Mucosa of descending colon (tissue), 3 donors: Measurements from ENCODE around the gene GMPR2. TPM values are rescaled to one million over a fixed set of nuclear protein-coding genes. Genes with fewer than 3 reads are reported as not detected.
"Not testable (repeated sequence)": the region's sequence is repeated elsewhere in the genome, so short reads cannot be mapped to it uniquely, and the experiment has no call there.

Experiments used
- ATAC-seq: fragments of 200-7000 bp; cut with Tn5 transposase; one replicate; pipeline ENCODE4 v1.9.1; 2020; ENCODE audit warnings: mild to moderate bottlenecking, moderate library complexity
- DNase-seq, 3 donors: peaks; one replicate each; pipeline ENCODE4 v3.0.0-alpha.2; 2020
- H3K36me3 ChIP-seq: fragments of 200-600 bp; one replicate; pipeline ENCODE4 v1.8.0; 2021; ENCODE audit warnings: low read depth, mild to moderate bottlenecking
- H3K4me1 ChIP-seq: fragments of 200-600 bp; one replicate; pipeline ENCODE4 v1.8.0; 2021; ENCODE audit warnings: low read depth, mild to moderate bottlenecking
- H3K4me3 ChIP-seq: fragments of 200-600 bp; one replicate; pipeline ENCODE4 v1.8.0; 2021; ENCODE audit warnings: mild to moderate bottlenecking
- H3K9me3 ChIP-seq: fragments of 200-600 bp; one replicate; pipeline ENCODE4 v1.8.0; 2021; ENCODE audit warnings: mild to moderate bottlenecking
- CTCF ChIP-seq: fragments of 200-600 bp; IDR thresholded peaks from one replicate; pipeline ENCODE4 v1.8.0; 2022; ENCODE audit warnings: antibody characterized with exemption, mild to moderate bottlenecking
- intact Hi-C, 2 donors: fragments of 100-400 bp; cut with DNase I in 1 of 2; cut with micrococcal nuclease in 1 of 2; formaldehyde crosslinking; loops; one replicate each; pipeline versions ENCODE4 v1.11.0 to v1.11.1; 2022; cut with DNase I, micrococcal nuclease
- total RNA-seq, 3 donors: library from RNA; stranded (reverse); fragmentation: NEBNext Ultra II Directional in 2 of 3; extraction: Animal tissue kit (Norgen Biotek cat#: 25700) in 2 of 3; gene quantifications; one replicate each; pipeline versions ENCODE4 v1.2.1 to v1.2.4, GENCODE V29; 2021 to 2023
- donor health status: DM: no; HTN: no; CAD: no; lungs with moderate emphysema.
- donor health status: DM: no; HTN: no; CAD: no.
- donor health status: DM: no; HTN: yes; CAD: no.

GMPR2 gene
- total RNA-seq, 3 donors from 2014 or later: 59.7 to 83.5 (median 61.6) TPM

GRCh38 chr14:24238123-24238522 lies 5.4 kb downstream of the GMPR2 start:
- H3K4me1 ChIP-seq: peaks cover 26% of the 10 kb centered on the region
- peaks cover 5% of the 10 kb centered on the region for H3K36me3 ChIP-seq
- DNase-seq (peak in 1 of 3 donors; percentile 3), ATAC-seq (no peak)
- H3K9me3 ChIP-seq: no peaks in the 10 kb centered on the region
- TF ChIP-seq CTCF: no peak
- intact Hi-C loops: no loop called here
- no peak overlapping the region for H3K4me3 ChIP-seq

GRCh38 chr14:24238527-24239037 lies 5.9 kb downstream of the GMPR2 start:
- H3K4me3 ChIP-seq: no peak overlapping the region
- H3K4me1 ChIP-seq: peaks cover 24% of the 10 kb centered on the region
- no peaks in the 10 kb centered on the region for H3K9me3 ChIP-seq
- peaks cover 5% of the 10 kb centered on the region for H3K36me3 ChIP-seq
- ATAC-seq (no peak), DNase-seq (peak in 1 of 3 donors; percentile 4)
- TF ChIP-seq CTCF: no peak
- intact Hi-C loops: no loop called here

GRCh38 chr14:24240110-24240918 lies 7.6 kb downstream of the GMPR2 start:
- ATAC-seq (no peak), DNase-seq (peak in 1 of 3 donors; percentile 20)
- Histone ChIP-seq H3K4me3 (no peak overlapping the region), H3K4me1 (peaks cover 26% of the 10 kb centered on the region), H3K9me3 (no peaks in the 10 kb centered on the region), H3K36me3 (peaks cover 5% of the 10 kb centered on the region)
- intact Hi-C loops: loop anchor here in 1 of 2 donors (5.0 kb wide), 1 partner anchor 57 kb away; the partner anchor contains the start of genes DHRS1 and NOP9
- TF ChIP-seq CTCF: no peak

GRCh38 chr14:24241829-24242443 lies 9.2 kb downstream of the GMPR2 start:
- ATAC-seq: peak; percentile 93
- TF ChIP-seq CTCF: peak; percentile 56
- peak; percentile 93 to 96 (median 94) for DNase-seq
- intact Hi-C loops: loop anchor here in 1 of 2 donors (5.0 kb wide), 1 partner anchor 55 kb away; the partner anchor contains the start of genes DHRS1 and NOP9
- Histone ChIP-seq H3K9me3 (no peaks in the 10 kb centered on the region), H3K36me3 (peaks cover 3% of the 10 kb centered on the region), H3K4me3 (peak overlapping the region; percentile 35), H3K4me1 (peaks cover 26% of the 10 kb centered on the region)

- ATAC-seq (peak; percentile 0), DNase-seq (no peak)
- Histone ChIP-seq H3K4me3 (no peak overlapping the region), H3K36me3 (no peaks in the 10 kb centered on the region), H3K9me3 (no peaks in the 10 kb centered on the region), H3K4me1 (peaks cover 26% of the 10 kb centered on the region)
- intact Hi-C loops: loop anchor here in 1 of 2 donors (5.0 kb wide), 1 partner anchor 54 kb away; the partner anchor contains the start of genes DHRS1 and NOP9
- TF ChIP-seq CTCF: no peak
Observed at GRCh38 chr14:24243336-24243836, 10.7 kb downstream of the GMPR2 start.

GRCh38 chr14:24245350-24245749 lies 12.6 kb downstream of the GMPR2 start:
- H3K36me3 ChIP-seq, H3K4me3 ChIP-seq, H3K9me3 ChIP-seq, intact Hi-C loops, ATAC-seq: not testable (repeated sequence)
- peak in 1 of 3 donors; percentile 16 for DNase-seq
- H3K4me1 ChIP-seq: peaks cover 20% of the 10 kb centered on the region
